ENCODE data around the gene CSTPP1.
"Not testable (repeated sequence)": the region's sequence is repeated elsewhere in the genome, so short reads cannot be mapped to it uniquely, and the experiment has no call there.

Gene CSTPP1

GRCh38 chr11:47109051-47109726 lies 172.6 kb downstream of the CSTPP1 start:
- no peak overlapping the region for H2AFZ ChIP-seq (ENCODE audit: low read length)
- TF ChIP-seq CTCF (IDR thresholded peaks at IDR 0.05; ENCODE audit: low read length): no peak
- no peak for TF ChIP-seq EZH2 (IDR thresholded peaks at IDR 0.05; ENCODE audit: borderline replicate concordance, low read length)
- peaks cover 86% of the 10 kb centered on the region for H3K4me1 ChIP-seq (ENCODE audit: insufficient read depth, low read length, severe bottlenecking)
- no peaks in the 10 kb centered on the region for H3K9me2 ChIP-seq (ENCODE audit: low read depth, low read length)
- H3K79me2 ChIP-seq (ENCODE audit: insufficient read depth, low read length): no peaks in the 10 kb centered on the region
- H4K20me1 ChIP-seq (ENCODE audit: insufficient read depth, low read length): no peaks in the 10 kb centered on the region
- peak overlapping the region; percentile 76 for H3K4me2 ChIP-seq (ENCODE audit: low read length)
- peaks cover 4% of the 10 kb centered on the region; the same call in 1 of the 2 replicates for H3F3A ChIP-seq (ENCODE audit: insufficient read depth, low read length)
- H3K9ac ChIP-seq (ENCODE audit: low read length): peak overlapping the region; percentile 80
- peak overlapping the region; percentile 99 for H3K27ac ChIP-seq (ENCODE audit: low read depth, low read length, poor library complexity, severe bottlenecking)
- no peaks in the 10 kb centered on the region for H3K27me3 ChIP-seq (ENCODE audit: insufficient read depth, low read length)
- H3K9me3 ChIP-seq (ENCODE audit: low read length): no peaks in the 10 kb centered on the region
- H3K36me3 ChIP-seq (ENCODE audit: insufficient read depth, low read length): no peaks in the 10 kb centered on the region
- H3K4me3 ChIP-seq (ENCODE audit: low read depth, low read length, poor library complexity, severe bottlenecking): peak overlapping the region; percentile 56

DNA sequence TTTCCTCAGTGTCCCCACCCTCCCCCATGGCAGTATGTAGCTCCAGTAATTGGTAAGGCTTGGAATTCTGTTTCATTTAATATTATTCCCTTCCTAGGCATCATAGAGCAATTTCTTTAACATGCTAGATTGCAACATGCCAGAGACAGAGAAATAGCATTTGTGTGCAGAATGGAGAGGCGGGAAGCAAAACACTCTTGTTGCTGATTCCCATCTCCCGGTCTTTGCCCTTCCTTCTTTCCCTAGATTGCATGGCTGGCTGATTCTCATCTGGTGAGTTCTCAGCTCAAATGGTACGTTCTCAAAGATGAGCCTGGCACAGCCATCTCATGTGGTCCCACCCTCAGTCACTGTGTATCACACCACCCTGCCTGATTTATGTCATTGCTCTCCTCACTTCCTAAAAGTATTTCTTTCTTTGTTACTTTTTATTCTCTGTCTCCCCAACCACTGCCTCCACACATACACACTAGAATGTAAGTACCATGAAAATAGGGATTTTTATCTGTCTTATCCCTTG lies 173.2 kb downstream of the CSTPP1 start:
- no peaks in the 10 kb centered on the region for H3K27me3 ChIP-seq (ENCODE audit: insufficient read depth, low read length)
- H3K9ac ChIP-seq (ENCODE audit: low read length): peak overlapping the region; percentile 80
- peak overlapping the region; percentile 99 for H3K27ac ChIP-seq (ENCODE audit: low read depth, low read length, poor library complexity, severe bottlenecking)
- peak overlapping the region; percentile 56 for H3K4me3 ChIP-seq (ENCODE audit: low read depth, low read length, poor library complexity, severe bottlenecking)
- H3F3A ChIP-seq (ENCODE audit: insufficient read depth, low read length): peaks cover 4% of the 10 kb centered on the region; the same call in 1 of the 2 replicates
- no peaks in the 10 kb centered on the region for H3K79me2 ChIP-seq (ENCODE audit: insufficient read depth, low read length)
- peaks cover 80% of the 10 kb centered on the region for H3K4me1 ChIP-seq (ENCODE audit: insufficient read depth, low read length, severe bottlenecking)
- H3K9me3 ChIP-seq (ENCODE audit: low read length): no peaks in the 10 kb centered on the region
- H3K9me2 ChIP-seq (ENCODE audit: low read depth, low read length): no peaks in the 10 kb centered on the region
- H3K4me2 ChIP-seq (ENCODE audit: low read length): peak overlapping the region; percentile 76
- H2AFZ ChIP-seq (ENCODE audit: low read length): no peak overlapping the region
- TF ChIP-seq EZH2 (IDR thresholded peaks at IDR 0.05; ENCODE audit: borderline replicate concordance, low read length): no peak
- TF ChIP-seq CTCF (IDR thresholded peaks at IDR 0.05; ENCODE audit: low read length): no peak
- no peaks in the 10 kb centered on the region for H3K36me3 ChIP-seq (ENCODE audit: insufficient read depth, low read length)
- H4K20me1 ChIP-seq (ENCODE audit: insufficient read depth, low read length): no peaks in the 10 kb centered on the region

DNA sequence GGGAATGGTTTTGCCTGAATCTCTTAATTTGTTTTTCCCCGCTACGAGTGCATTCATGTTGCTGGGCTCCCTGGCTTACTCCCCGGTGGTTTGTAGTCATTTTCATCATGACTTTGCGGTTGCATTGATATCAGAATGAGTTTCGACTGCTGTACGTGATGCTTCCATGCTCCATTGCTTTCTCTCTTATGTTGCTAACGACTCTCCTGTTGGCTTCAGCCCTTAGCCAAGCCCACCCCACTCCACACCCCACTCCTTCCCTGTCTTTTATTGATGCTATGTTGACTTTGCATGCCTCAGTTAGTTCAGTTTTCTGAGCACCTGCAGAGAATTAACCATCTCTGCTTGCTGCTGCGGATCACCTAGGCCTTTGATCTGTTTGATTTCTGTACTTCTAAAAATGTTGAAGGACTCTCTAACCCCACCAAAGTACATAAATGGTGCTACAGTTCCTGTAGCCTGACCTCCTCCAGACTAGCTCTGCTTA lies 174.8 kb downstream of the CSTPP1 start:
- H3K79me2 ChIP-seq (ENCODE audit: insufficient read depth, low read length): no peaks in the 10 kb centered on the region
- no peak for TF ChIP-seq CTCF (IDR thresholded peaks at IDR 0.05; ENCODE audit: low read length)
- TF ChIP-seq EZH2 (IDR thresholded peaks at IDR 0.05; ENCODE audit: borderline replicate concordance, low read length): no peak
- H3K4me1 ChIP-seq (ENCODE audit: insufficient read depth, low read length, severe bottlenecking): peaks cover 65% of the 10 kb centered on the region
- peaks cover 4% of the 10 kb centered on the region; the same call in 1 of the 2 replicates for H3F3A ChIP-seq (ENCODE audit: insufficient read depth, low read length)
- H3K27ac ChIP-seq (ENCODE audit: low read depth, low read length, poor library complexity, severe bottlenecking): peak overlapping the region; percentile 99
- peak overlapping the region; percentile 76 for H3K4me2 ChIP-seq (ENCODE audit: low read length)
- H2AFZ ChIP-seq (ENCODE audit: low read length): no peak overlapping the region
- H3K9me2 ChIP-seq (ENCODE audit: low read depth, low read length): no peaks in the 10 kb centered on the region
- no peaks in the 10 kb centered on the region for H3K36me3 ChIP-seq (ENCODE audit: insufficient read depth, low read length)
- peak overlapping the region; percentile 56 for H3K4me3 ChIP-seq (ENCODE audit: low read depth, low read length, poor library complexity, severe bottlenecking)
- peak overlapping the region; percentile 62 for H3K9ac ChIP-seq (ENCODE audit: low read length)
- no peaks in the 10 kb centered on the region for H4K20me1 ChIP-seq (ENCODE audit: insufficient read depth, low read length)
- no peaks in the 10 kb centered on the region for H3K9me3 ChIP-seq (ENCODE audit: low read length)
- H3K27me3 ChIP-seq (ENCODE audit: insufficient read depth, low read length): no peaks in the 10 kb centered on the region

- H2AFZ ChIP-seq (ENCODE audit: low read length); H3K27me3 ChIP-seq (ENCODE audit: insufficient read depth, low read length); H3K79me2 ChIP-seq (ENCODE audit: insufficient read depth, low read length); H3K9ac ChIP-seq (ENCODE audit: low read length); H3F3A ChIP-seq (ENCODE audit: insufficient read depth, low read length); H3K4me3 ChIP-seq (ENCODE audit: low read depth, low read length, poor library complexity, severe bottlenecking); H3K36me3 ChIP-seq (ENCODE audit: insufficient read depth, low read length); H3K4me2 ChIP-seq (ENCODE audit: low read length); H3K9me3 ChIP-seq (ENCODE audit: low read length); H4K20me1 ChIP-seq (ENCODE audit: insufficient read depth, low read length); H3K9me2 ChIP-seq (ENCODE audit: low read depth, low read length): not testable (repeated sequence)
- peaks cover 49% of the 10 kb centered on the region for H3K4me1 ChIP-seq (ENCODE audit: insufficient read depth, low read length, severe bottlenecking)
- H3K27ac ChIP-seq (ENCODE audit: low read depth, low read length, poor library complexity, severe bottlenecking): peak overlapping the region; percentile 99
Observed at GRCh38 chr11:47112941-47113340, 176.4 kb downstream of the CSTPP1 start.

- not testable (repeated sequence) for H3K9ac ChIP-seq (ENCODE audit: low read length); H4K20me1 ChIP-seq (ENCODE audit: insufficient read depth, low read length); H3K79me2 ChIP-seq (ENCODE audit: insufficient read depth, low read length); H3K9me2 ChIP-seq (ENCODE audit: low read depth, low read length); H3K27ac ChIP-seq (ENCODE audit: low read depth, low read length, poor library complexity, severe bottlenecking); H3K36me3 ChIP-seq (ENCODE audit: insufficient read depth, low read length); H3K4me2 ChIP-seq (ENCODE audit: low read length); H3K9me3 ChIP-seq (ENCODE audit: low read length); H3K4me3 ChIP-seq (ENCODE audit: low read depth, low read length, poor library complexity, severe bottlenecking); H3F3A ChIP-seq (ENCODE audit: insufficient read depth, low read length); H3K27me3 ChIP-seq (ENCODE audit: insufficient read depth, low read length); H2AFZ ChIP-seq (ENCODE audit: low read length)
- peaks cover 20% of the 10 kb centered on the region for H3K4me1 ChIP-seq (ENCODE audit: insufficient read depth, low read length, severe bottlenecking)
Observed at GRCh38 chr11:47118958-47119688, 182.6 kb downstream of the CSTPP1 start.

Data from OCI-LY1 (cell line).